RWPE1 (cell line): Measurements from ENCODE around the gene EBP.

Experiments used
- CTCF ChIA-PET: fragments of 350-600 bp; sonication (Branson Sonifier 250); formaldehyde crosslinking; extraction: SDS; loops from one replicate; lab custom pipeline; 2021; lab: Yijun Ruan, JAX
- POLR2A ChIA-PET: fragments of 400-600 bp; formaldehyde crosslinking; extraction: SDS; loops from one replicate; lab custom pipeline; 2020; ENCODE audit warnings: antibody characterized with exemption; ENCODE audit not compliant: low non-redundant PET; lab: Yijun Ruan, JAX
- DNase-seq: peaks from one replicate; pipeline ENCODE4 v3.0.0; 2012; ENCODE audit warnings: low spot score
- H3K27ac ChIP-seq: fragments of 450-650 bp; 2 replicates; pipeline ENCODE4 v1.5.1; 2017
- TF ChIP-seq, protein P1 (sequence below): fragments of 450-650 bp; conservative IDR thresholded peaks from 2 replicates; pipeline ENCODE4 v1.5.1; 2017; ENCODE audit warnings: low read depth, mild to moderate bottlenecking

EBP gene

DNA sequence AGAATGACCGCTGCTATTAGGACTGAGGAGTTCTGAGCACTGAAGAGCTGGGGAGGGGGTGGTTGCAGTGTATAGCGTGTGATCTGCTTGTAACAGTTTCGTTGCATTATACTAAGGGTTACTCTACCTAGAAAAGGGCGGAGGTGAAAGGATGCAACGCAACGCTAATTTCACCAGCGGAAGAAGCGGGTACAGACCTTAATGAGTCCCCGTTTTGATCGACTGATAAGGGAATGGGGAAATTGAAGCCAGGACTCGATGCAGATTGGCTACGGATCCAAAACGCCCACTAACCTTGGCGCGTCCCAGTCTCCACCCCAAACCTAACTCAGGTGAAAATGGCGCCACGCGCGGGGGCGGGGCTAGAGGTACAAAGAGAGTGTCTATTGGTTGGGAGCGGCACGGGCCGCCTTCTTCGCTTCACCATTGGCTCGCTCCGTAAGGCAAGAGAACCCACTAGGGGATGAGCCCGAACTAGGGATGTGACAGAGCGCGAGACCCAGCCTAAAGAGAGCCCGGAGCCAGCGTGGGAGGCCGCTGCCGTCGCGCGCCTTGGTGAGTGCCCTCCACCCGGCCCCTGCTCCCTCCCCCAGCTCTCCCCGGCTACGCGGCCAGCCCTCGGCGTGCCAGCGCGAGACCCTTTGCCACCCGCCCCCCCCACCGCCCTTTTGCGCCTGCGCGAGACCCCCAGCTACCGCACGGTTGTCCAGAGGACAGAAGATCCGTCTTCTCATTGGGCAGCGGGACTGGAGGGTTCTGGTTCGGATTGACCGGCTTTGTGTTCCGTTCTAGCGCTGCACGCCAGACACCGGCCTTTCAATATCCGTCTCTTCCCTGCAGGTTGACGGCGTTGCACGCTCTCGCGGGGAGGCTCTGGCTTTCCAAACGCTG, at the start of gene EBP:
Gene EBP, plus strand, starts transcription at position 456 of the 891 bp plus-strand sequence. CDS start 1,964 bp downstream, outside the sequence.
- CTCF ChIA-PET, result no interaction called here

DNA sequence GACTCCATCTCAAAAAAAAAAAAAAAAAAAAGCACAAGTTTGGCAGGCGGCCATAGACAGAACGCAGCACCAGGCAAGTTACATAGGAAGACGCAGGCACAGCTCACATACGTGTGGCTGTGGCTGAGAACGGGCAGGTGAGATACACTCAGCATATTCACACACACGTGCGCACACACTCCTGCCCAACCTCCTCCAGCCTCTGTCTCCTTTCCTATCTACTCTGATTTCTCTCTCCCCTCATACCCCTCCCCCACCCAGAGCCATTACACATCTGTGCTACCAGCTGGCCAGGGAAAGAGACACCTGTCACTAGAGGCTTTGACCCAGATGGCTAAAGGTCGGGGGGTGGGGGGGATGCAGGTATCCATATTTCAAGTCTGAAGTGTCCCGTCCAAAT, 49.4 kb upstream of the EBP start:
- TF ChIP-seq, protein P1, sequence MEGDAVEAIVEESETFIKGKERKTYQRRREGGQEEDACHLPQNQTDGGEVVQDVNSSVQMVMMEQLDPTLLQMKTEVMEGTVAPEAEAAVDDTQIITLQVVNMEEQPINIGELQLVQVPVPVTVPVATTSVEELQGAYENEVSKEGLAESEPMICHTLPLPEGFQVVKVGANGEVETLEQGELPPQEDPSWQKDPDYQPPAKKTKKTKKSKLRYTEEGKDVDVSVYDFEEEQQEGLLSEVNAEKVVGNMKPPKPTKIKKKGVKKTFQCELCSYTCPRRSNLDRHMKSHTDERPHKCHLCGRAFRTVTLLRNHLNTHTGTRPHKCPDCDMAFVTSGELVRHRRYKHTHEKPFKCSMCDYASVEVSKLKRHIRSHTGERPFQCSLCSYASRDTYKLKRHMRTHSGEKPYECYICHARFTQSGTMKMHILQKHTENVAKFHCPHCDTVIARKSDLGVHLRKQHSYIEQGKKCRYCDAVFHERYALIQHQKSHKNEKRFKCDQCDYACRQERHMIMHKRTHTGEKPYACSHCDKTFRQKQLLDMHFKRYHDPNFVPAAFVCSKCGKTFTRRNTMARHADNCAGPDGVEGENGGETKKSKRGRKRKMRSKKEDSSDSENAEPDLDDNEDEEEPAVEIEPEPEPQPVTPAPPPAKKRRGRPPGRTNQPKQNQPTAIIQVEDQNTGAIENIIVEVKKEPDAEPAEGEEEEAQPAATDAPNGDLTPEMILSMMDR, result no peak
- CTCF ChIA-PET, result no interaction called here
- H3K27ac ChIP-seq, result no peak overlapping the region
- DNase-seq, result no peak
- POLR2A ChIA-PET, result no interaction called here

More for the DNA sequence above, at the start of gene EBP:
- TF ChIP-seq, protein P1, result no peak
- peak; percentile 89 for DNase-seq
- POLR2A ChIA-PET, result interaction anchor here (0.6 kb wide), 1 partner anchor 500 kb away, joined by 3 read pairs; no protein-coding TSS in a partner anchor
- H3K27ac ChIP-seq, result peak within 1 kb of the TSS; percentile 84

DNA sequence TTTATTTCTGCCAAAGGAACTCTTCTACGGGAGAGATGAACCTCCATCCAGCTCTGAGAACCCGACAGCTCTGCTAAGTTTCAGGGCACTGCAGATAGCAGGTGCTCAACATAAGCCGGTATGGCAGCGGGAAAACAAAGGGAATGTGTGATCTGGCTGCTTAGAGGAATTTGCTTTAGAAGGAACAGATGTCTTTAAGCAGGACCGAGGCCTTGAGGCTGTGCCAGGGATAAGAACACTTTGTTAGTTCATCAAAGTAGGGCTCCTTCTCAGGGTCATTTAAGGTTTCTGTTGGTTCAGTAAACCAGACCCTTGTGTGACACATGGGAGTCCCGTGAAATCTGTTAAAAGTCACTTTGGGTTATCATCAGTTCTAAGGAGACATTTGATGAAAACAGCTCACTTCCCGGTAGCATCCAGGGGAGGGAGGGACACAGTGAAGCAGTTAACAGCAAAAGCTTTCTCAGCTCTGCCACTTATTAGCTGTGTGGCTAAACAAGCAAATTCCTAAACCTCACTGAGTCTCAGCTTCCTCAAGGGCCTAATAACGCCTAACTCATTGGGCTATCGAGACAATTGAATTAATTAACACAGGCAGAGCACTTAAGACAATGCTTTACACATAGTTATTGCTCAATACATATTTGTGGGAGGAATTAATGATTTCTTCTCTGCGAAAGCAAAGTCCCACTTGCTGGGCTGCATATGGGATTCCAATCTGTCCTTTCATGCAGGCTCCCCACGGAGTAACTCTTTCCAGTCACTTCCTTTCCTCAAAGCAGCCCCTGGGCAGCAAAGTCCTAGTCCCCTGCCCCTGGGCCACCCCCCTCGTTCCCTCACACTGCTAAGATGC, 48.5 kb upstream of the EBP start:
- TF ChIP-seq, protein P1, result no peak
- peak overlapping the region; percentile 21 for H3K27ac ChIP-seq
- DNase-seq, result no peak
- CTCF ChIA-PET, result interaction anchor here (0.6 kb wide), 1 partner anchor 412 kb away, joined by 3 read pairs; no protein-coding TSS in a partner anchor
- POLR2A ChIA-PET, result no interaction called here

DNA sequence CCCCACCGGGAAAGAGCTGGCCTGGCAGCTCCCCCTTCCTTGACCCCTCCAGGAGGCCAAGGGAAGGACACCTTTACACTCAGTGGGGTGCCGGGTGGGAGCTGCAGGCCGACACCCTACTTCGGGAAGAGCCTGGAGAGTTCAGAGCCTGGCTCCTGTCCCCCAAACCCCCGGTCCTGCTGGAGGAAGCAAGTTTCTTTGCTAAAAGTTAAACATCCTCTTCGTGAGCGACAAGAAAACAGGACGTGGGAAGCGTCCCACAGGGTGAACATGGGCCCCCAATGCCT, 48.0 kb upstream of the EBP start:
- POLR2A ChIA-PET, result no interaction called here
- DNase-seq, result no peak
- CTCF ChIA-PET, result interaction anchor here (0.6 kb wide), 1 partner anchor 413 kb away, joined by 3 read pairs; no protein-coding TSS in a partner anchor
- peak overlapping the region; percentile 21 for H3K27ac ChIP-seq
- TF ChIP-seq, protein P1, result no peak

DNA sequence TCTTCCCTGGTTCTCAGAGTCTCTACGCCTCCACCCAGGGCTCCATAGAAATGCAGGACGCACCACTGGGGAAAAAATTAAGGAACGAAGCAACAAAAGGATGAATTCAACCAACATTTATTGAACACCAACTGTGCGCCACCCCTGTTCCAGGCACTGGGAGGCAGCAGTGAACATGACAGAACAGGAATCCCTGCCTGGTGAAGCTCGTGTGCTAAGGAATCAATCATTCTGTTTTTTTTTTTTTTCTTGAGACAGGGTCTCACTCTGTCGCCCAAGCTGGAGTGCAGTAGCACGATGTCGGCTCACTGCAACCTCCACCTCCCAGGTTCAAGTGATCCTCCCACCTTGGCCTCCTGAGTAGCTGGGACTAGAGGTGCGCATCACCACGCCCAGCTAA, 47.5 kb upstream of the EBP start:
- CTCF ChIA-PET, result interaction anchor here (0.6 to 1.1 kb wide), 5 partner anchors 24 to 413 kb away, joined by 3 to 5 read pairs (median 3); no protein-coding TSS in a partner anchor
- DNase-seq, result no peak
- TF ChIP-seq, protein P1, result no peak
- peak overlapping the region; percentile 78 for H3K27ac ChIP-seq
- POLR2A ChIA-PET, result interaction anchor here (0.5 kb wide), 1 partner anchor 55 kb away, joined by 5 read pairs; no protein-coding TSS in a partner anchor

DNA sequence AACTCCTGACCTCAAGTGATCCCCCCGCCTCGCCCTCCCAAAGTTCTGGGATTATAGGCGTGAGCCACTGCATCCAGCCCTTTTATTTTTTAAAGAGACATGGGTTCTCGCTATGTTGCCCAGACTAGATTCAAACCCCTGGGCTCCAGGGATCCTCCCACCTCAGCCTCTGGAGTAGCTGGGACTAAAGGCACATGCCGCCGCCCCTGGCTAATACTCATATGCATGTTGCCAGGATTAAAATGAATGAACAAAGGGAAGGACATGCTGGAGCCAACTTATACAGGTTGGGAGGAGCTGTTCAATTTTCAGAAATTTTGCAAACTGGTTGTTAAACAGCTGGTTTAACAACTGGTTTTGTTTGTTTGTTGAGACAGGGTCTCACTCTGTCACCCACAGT, 47.0 kb upstream of the EBP start:
- ChIA-PET POLR2A (interaction anchor here (0.5 kb wide), 1 partner anchor 55 kb away, joined by 5 read pairs; no protein-coding TSS in a partner anchor), CTCF (interaction anchor here (0.6 to 1.1 kb wide), 4 partner anchors 24 to 57 kb away, joined by 3 to 5 read pairs (median 3); no protein-coding TSS in a partner anchor)
- H3K27ac ChIP-seq, result peak overlapping the region; percentile 78
- TF ChIP-seq, protein P1, result no peak
- no peak for DNase-seq
